PC-3 (cell line): Measurements from ENCODE around the gene TCERG1L.

Experiments used
- EZH2 ChIP-seq: fragments of 300-600 bp; sonication (generic); IDR thresholded peaks from one replicate; pipeline ENCODE4 v1.6.1; 2017; ENCODE audit warnings: antibody characterized with exemption, mild to moderate bottlenecking, low read length; ENCODE audit not compliant: unreplicated experiment
- TF ChIP-seq, protein P1 (sequence below): fragments of 300-600 bp; sonication (generic); conservative IDR thresholded peaks from 2 replicates; pipeline ENCODE4 v1.5.1; 2017; ENCODE audit warnings: antibody characterized with exemption, low read depth, mild to moderate bottlenecking, low read length

DNA sequence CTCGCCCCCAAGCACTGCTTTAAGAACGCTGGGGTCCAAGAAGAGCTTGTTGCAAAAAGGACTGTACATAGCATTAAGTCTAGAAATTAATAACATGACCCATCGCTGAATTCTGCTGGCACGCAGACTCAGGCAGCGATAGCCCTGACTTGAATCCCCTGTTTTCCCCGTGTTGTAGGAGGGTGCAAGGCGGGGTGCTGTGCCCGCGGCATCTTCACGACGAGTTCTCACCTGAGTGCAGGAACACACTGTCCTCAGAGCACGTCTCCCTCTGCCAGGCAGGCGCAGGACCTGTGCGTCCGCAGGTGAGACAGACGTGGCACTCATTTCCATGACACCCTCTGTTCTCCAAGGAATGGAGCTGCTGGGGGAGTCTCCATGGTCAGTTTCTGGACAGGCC, 243.2 kb downstream of the TCERG1L start:
- TF ChIP-seq, protein P1, sequence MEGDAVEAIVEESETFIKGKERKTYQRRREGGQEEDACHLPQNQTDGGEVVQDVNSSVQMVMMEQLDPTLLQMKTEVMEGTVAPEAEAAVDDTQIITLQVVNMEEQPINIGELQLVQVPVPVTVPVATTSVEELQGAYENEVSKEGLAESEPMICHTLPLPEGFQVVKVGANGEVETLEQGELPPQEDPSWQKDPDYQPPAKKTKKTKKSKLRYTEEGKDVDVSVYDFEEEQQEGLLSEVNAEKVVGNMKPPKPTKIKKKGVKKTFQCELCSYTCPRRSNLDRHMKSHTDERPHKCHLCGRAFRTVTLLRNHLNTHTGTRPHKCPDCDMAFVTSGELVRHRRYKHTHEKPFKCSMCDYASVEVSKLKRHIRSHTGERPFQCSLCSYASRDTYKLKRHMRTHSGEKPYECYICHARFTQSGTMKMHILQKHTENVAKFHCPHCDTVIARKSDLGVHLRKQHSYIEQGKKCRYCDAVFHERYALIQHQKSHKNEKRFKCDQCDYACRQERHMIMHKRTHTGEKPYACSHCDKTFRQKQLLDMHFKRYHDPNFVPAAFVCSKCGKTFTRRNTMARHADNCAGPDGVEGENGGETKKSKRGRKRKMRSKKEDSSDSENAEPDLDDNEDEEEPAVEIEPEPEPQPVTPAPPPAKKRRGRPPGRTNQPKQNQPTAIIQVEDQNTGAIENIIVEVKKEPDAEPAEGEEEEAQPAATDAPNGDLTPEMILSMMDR, result no peak
- no peak for TF ChIP-seq EZH2
